Stimulated activated CD4-positive, alpha-beta T cell treated with anti-CD3 and anti-CD28 coated beads, Interleukin-2, amount 100 ng/mL, for 24 hours (primary cell): ENCODE measurements around the gene TRPM7.

Experiments
- DNase-seq, 2 donors: peaks; one replicate each; pipeline ENCODE4 v3.0.0-alpha.2; 2020

TRPM7 gene

GRCh38 chr15:50558012-50558411, 128.6 kb downstream of the TRPM7 start:
- DNase-seq = no peak

- DNase-seq = no peak
Observed at GRCh38 chr15:50556642-50557371, 129.8 kb downstream of the TRPM7 start.

GRCh38 chr15:50552238-50552637, 134.4 kb downstream of the TRPM7 start:
- no peak for DNase-seq

GRCh38 chr15:50549326-50549725, 137.3 kb downstream of the TRPM7 start:
- DNase-seq = no peak

- no peak for DNase-seq
Observed at GRCh38 chr15:50546566-50546965, 140.0 kb downstream of the TRPM7 start, which contains the start of gene USP50. Gene USP50 (minus strand): TSS chr15:50546666. CDS start chr15:50546525, 141 bp downstream.

GRCh38 chr15:50544368-50544767, 142.2 kb downstream of the TRPM7 start:
- DNase-seq = no peak

- DNase-seq = no peak
Observed at GRCh38 chr15:50543556-50543955, 143.0 kb downstream of the TRPM7 start.

- DNase-seq = no peak
Observed at GRCh38 chr15:50542887-50543210, 143.7 kb downstream of the TRPM7 start.

- DNase-seq = no peak
Observed at GRCh38 chr15:50531766-50532165, 154.8 kb downstream of the TRPM7 start.

- DNase-seq = no peak
Observed at GRCh38 chr15:50531163-50531562, 155.4 kb downstream of the TRPM7 start.

GRCh38 chr15:50523851-50524251, 162.7 kb downstream of the TRPM7 start:
- DNase-seq = no peak

GRCh38 chr15:50519740-50520425, 166.7 kb downstream of the TRPM7 start:
- DNase-seq = no peak

GRCh38 chr15:50513001-50513400, 173.6 kb downstream of the TRPM7 start:
- no peak for DNase-seq
